Measurements from ENCODE around the gene PHACTR3.
"Not testable (repeated sequence)": the region's sequence is repeated elsewhere in the genome, so short reads cannot be mapped to it uniquely, and the experiment has no call there.

The PHACTR3 gene

GRCh38 chr20:59613861-59614260 lies 9.5 kb downstream of the PHACTR3 start:
- no peak for TF ChIP-seq CTCF (IDR thresholded peaks at IDR 0.05; ENCODE audit: insufficient read depth, low read depth, low read length, missing control alignments)
- no peak for DNase-seq (ENCODE audit: low read depth)
- H3K4me3 ChIP-seq (ENCODE audit: low read length): no peak overlapping the region

- no peak for TF ChIP-seq CTCF (IDR thresholded peaks at IDR 0.05; ENCODE audit: insufficient read depth, low read depth, low read length, missing control alignments)
- H3K4me3 ChIP-seq (ENCODE audit: low read length): no peak overlapping the region
- no peak for DNase-seq (ENCODE audit: low read depth)
Measured at GRCh38 chr20:59614714-59615113, 10.4 kb downstream of the PHACTR3 start.

GRCh38 chr20:59616306-59616705 lies 12.0 kb downstream of the PHACTR3 start:
- H3K4me3 ChIP-seq (ENCODE audit: low read length): no peak overlapping the region
- TF ChIP-seq CTCF (IDR thresholded peaks at IDR 0.05; ENCODE audit: insufficient read depth, low read depth, low read length, missing control alignments): no peak
- DNase-seq (ENCODE audit: low read depth): no peak

GRCh38 chr20:59617221-59617620 lies 12.9 kb downstream of the PHACTR3 start:
- no peak overlapping the region for H3K4me3 ChIP-seq (ENCODE audit: low read length)
- no peak for DNase-seq (ENCODE audit: low read depth)
- TF ChIP-seq CTCF (IDR thresholded peaks at IDR 0.05; ENCODE audit: insufficient read depth, low read depth, low read length, missing control alignments): no peak

- DNase-seq (ENCODE audit: low read depth): no peak
- TF ChIP-seq CTCF (IDR thresholded peaks at IDR 0.05; ENCODE audit: insufficient read depth, low read depth, low read length, missing control alignments): no peak
- no peak overlapping the region for H3K4me3 ChIP-seq (ENCODE audit: low read length)
Measured at GRCh38 chr20:59618131-59618530, 13.8 kb downstream of the PHACTR3 start.

GRCh38 chr20:59618585-59618984 lies 14.2 kb downstream of the PHACTR3 start:
- not testable (repeated sequence) for DNase-seq (ENCODE audit: low read depth); H3K4me3 ChIP-seq (ENCODE audit: low read length)

- H3K4me3 ChIP-seq (ENCODE audit: low read length): no peak overlapping the region
- no peak for TF ChIP-seq CTCF (IDR thresholded peaks at IDR 0.05; ENCODE audit: insufficient read depth, low read depth, low read length, missing control alignments)
- no peak for DNase-seq (ENCODE audit: low read depth)
Measured at GRCh38 chr20:59620860-59621505, 16.6 kb downstream of the PHACTR3 start.

Data from epithelial cell of esophagus (primary cell).